Osteocyte (in vitro differentiated cells): ENCODE results near the gene NOSIP. TPM values are rescaled to one million over a fixed set of nuclear protein-coding genes. Genes with fewer than 3 reads are reported as not detected.

Source experiments
- DNase-seq: peaks from one replicate; pipeline ENCODE4 v3.0.0; 2021; ENCODE audit warnings: mixed read lengths; ENCODE audit not compliant: unreplicated experiment; ENCODE audit errors: extremely low spot score
- H3K27ac Mint-ChIP-seq: one replicate; pipeline ENCODE4 v1.8.0; 2021; ENCODE audit warnings: mild to moderate bottlenecking, mixed read lengths; ENCODE audit not compliant: unreplicated experiment
- H3K27me3 Mint-ChIP-seq: one replicate; pipeline ENCODE4 v1.8.0; 2021; ENCODE audit warnings: mixed read lengths; ENCODE audit not compliant: unreplicated experiment
- H3K36me3 Mint-ChIP-seq: one replicate; pipeline ENCODE4 v1.8.0; 2021; ENCODE audit warnings: mixed read lengths; ENCODE audit not compliant: unreplicated experiment
- H3K4me1 Mint-ChIP-seq: one replicate; pipeline ENCODE4 v1.8.0; 2021; ENCODE audit warnings: mixed read lengths; ENCODE audit not compliant: unreplicated experiment
- H3K4me3 Mint-ChIP-seq: one replicate; pipeline ENCODE4 v1.8.0; 2021; ENCODE audit warnings: mild to moderate bottlenecking, moderate library complexity, mixed read lengths; ENCODE audit not compliant: unreplicated experiment
- H3K9me3 Mint-ChIP-seq: one replicate; pipeline ENCODE4 v1.8.0; 2021; ENCODE audit warnings: mixed read lengths; ENCODE audit not compliant: unreplicated experiment
- CTCF ChIP-seq: fragments of 200-600 bp; sonication (generic); IDR thresholded peaks from 2 replicates; pipeline ENCODE4 v1.5.0; 2021; ENCODE audit warnings: antibody characterized with exemption, mild to moderate bottlenecking, moderate library complexity
- total RNA-seq: library from RNA; stranded (reverse); gene quantifications from 2 replicates; pipeline ENCODE4 v1.2.1, GENCODE V29; 2021

NOSIP gene
- total RNA-seq, 1 donor from 2014 or later = 58.7 TPM

GRCh38 chr19:49536921-49537462 lies 43.4 kb downstream of the NOSIP start:
- Mint-ChIP-seq H3K27ac (no peak overlapping the region), H3K9me3 (no peaks in the 10 kb centered on the region), H3K27me3 (no peaks in the 10 kb centered on the region), H3K4me1 (peaks cover 12% of the 10 kb centered on the region), H3K36me3 (peaks cover 18% of the 10 kb centered on the region), H3K4me3 (no peak overlapping the region)
- DNase-seq = no peak
- TF ChIP-seq CTCF = no peak

GRCh38 chr19:49534632-49535385 lies 45.5 kb downstream of the NOSIP start:
- H3K4me1 Mint-ChIP-seq = peaks cover 14% of the 10 kb centered on the region
- H3K27ac Mint-ChIP-seq = no peak overlapping the region
- no peaks in the 10 kb centered on the region for H3K27me3 Mint-ChIP-seq
- peak overlapping the region; percentile 76 for H3K4me3 Mint-ChIP-seq
- H3K36me3 Mint-ChIP-seq = peaks cover 14% of the 10 kb centered on the region
- H3K9me3 Mint-ChIP-seq = no peaks in the 10 kb centered on the region
- no peak for DNase-seq
- no peak for TF ChIP-seq CTCF

DNA sequence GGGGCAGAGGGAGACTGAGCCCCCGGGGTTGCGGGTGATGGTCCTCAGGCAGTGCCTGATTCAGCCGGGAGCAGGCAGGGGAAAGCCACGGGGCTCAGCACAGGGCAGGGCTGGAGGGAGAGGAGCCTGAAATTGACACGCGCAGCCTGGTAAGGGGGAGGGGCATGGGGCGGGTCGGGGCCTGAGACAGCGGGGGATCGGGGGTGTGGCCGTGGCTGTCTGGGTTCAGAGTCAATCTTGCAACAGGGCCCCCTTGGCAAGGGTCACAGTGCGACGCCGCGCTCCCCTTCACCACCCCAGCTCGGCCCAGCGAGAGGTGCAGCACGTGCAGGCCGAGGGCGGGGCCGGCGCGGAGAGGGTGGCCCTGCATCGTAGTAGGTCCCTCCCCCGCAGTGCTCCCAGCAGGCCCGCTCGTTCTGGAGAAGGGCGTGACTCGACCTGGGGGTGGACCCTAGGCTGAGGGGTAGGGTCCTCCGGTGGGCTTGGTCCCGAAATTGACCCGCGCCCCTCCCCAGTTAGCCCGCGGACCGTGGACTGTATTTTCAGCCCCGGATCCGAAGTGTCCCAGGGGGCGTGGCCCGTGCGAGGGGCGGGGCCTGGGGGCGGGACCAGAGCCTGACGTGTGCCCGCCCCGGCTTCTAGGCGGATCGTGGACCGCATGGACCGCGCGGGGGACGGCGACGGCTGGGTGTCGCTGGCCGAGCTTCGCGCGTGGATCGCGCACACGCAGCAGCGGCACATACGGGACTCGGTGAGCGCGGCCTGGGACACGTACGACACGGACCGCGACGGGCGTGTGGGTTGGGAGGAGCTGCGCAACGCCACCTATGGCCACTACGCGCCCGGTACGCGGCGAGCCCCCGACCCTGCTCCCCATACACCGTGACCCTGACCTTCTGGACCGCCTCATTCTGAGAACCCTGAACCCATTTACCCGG lies 46.5 kb downstream of the NOSIP start:
- Mint-ChIP-seq H3K27ac (no peak overlapping the region), H3K9me3 (no peaks in the 10 kb centered on the region), H3K36me3 (peaks cover 10% of the 10 kb centered on the region), H3K27me3 (no peaks in the 10 kb centered on the region), H3K4me3 (peak overlapping the region; percentile 76), H3K4me1 (peaks cover 19% of the 10 kb centered on the region)
- peak; percentile 39 for TF ChIP-seq CTCF
- peak; percentile 91 for DNase-seq

DNA sequence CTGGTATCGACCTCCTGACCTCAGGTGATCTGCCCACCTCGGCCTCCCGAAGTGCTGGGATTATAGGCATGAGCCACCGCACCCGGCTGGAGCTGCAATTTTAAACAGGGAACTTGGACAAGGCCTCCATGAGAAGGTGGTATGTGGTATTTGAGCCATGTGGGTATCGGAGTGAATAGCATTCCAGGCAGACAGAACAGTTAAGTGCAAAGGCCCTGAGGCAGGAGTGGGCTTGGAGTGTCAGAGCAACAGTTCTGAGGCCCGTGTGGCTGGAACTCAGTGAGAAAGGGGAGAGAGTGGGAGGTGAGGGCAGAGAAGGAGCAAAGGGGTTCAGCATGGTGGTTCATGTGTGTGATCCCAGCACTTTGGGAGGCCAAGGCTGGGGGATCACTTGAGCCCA lies 49.6 kb downstream of the NOSIP start:
- H3K4me3 Mint-ChIP-seq = no peak overlapping the region

More for the DNA sequence above, 49.6 kb downstream of the NOSIP start:
- peaks cover 32% of the 10 kb centered on the region for H3K4me1 Mint-ChIP-seq
- H3K27ac Mint-ChIP-seq = no peak overlapping the region
- TF ChIP-seq CTCF = no peak
- no peaks in the 10 kb centered on the region for H3K9me3 Mint-ChIP-seq
- H3K27me3 Mint-ChIP-seq = no peaks in the 10 kb centered on the region
- peaks cover 14% of the 10 kb centered on the region for H3K36me3 Mint-ChIP-seq
- no peak for DNase-seq
